GM19438 (cell line): ENCODE data around the gene RAP1GAP2.
A peak's percentile ranks its signal among the peaks of the same experiment; 100 is the strongest.
"Not testable (repeated sequence)": the region's sequence is repeated elsewhere in the genome, so short reads cannot be mapped to it uniquely, and the experiment has no call there.

Source experiments
- ATAC-seq: cut with Tn5 transposase; IDR thresholded peaks from one replicate; pipeline ENCODE4 v1.9.1; 2021; ENCODE audit warnings: low read depth; ENCODE audit not compliant: unreplicated experiment

RAP1GAP2 gene

GRCh38 chr17:3032258-3033247 is 236.3 kb downstream of the RAP1GAP2 start:
- no peak for ATAC-seq

GRCh38 chr17:3033248-3033640 is 237.0 kb downstream of the RAP1GAP2 start:
- no peak for ATAC-seq

GRCh38 chr17:3033741-3034577 is 237.7 kb downstream of the RAP1GAP2 start:
- no peak for ATAC-seq

GRCh38 chr17:3034578-3034920 is 238.3 kb downstream of the RAP1GAP2 start:
- ATAC-seq, result no peak

GRCh38 chr17:3035256-3035967 is 239.2 kb downstream of the RAP1GAP2 start:
- ATAC-seq, result no peak

GRCh38 chr17:3035968-3036280 is 239.7 kb downstream of the RAP1GAP2 start:
- no peak for ATAC-seq

- ATAC-seq, result no peak
These were observed 240.6 kb downstream of the RAP1GAP2 start for GRCh38 chr17:3036800-3037199.

- no peak for ATAC-seq
These were observed 241.0 kb downstream of the RAP1GAP2 start for GRCh38 chr17:3037259-3037658.

- ATAC-seq, result no peak
These were observed 242.7 kb downstream of the RAP1GAP2 start for GRCh38 chr17:3038941-3039340.

GRCh38 chr17:3039736-3040135 is 243.5 kb downstream of the RAP1GAP2 start:
- ATAC-seq, result no peak

- ATAC-seq, result no peak
These were observed 244.6 kb downstream of the RAP1GAP2 start for GRCh38 chr17:3040882-3041281.

GRCh38 chr17:3043737-3044365 is 247.6 kb downstream of the RAP1GAP2 start:
- ATAC-seq, result no peak

- ATAC-seq, result no peak
These were observed 250.5 kb downstream of the RAP1GAP2 start for GRCh38 chr17:3046753-3047152.

- peak; percentile 96 for ATAC-seq
These were observed 252.7 kb downstream of the RAP1GAP2 start for GRCh38 chr17:3048727-3049471.

GRCh38 chr17:3049705-3050295 is 253.6 kb downstream of the RAP1GAP2 start:
- ATAC-seq, result no peak

- ATAC-seq, result not testable (repeated sequence)
These were observed 258.6 kb downstream of the RAP1GAP2 start for GRCh38 chr17:3054868-3055267.

GRCh38 chr17:3062824-3063377 is 266.7 kb downstream of the RAP1GAP2 start:
- ATAC-seq, result not testable (repeated sequence)

GRCh38 chr17:3063507-3063906 is 267.3 kb downstream of the RAP1GAP2 start, which contains the start of gene OR1D5:
Gene OR1D5 (minus strand): TSS chr17:3063607. CDS start chr17:3063607, 0 bp downstream.
- ATAC-seq, result not testable (repeated sequence)

- not testable (repeated sequence) for ATAC-seq
These were observed 269.0 kb downstream of the RAP1GAP2 start for GRCh38 chr17:3065192-3065591.
